Measurements from ENCODE around the gene ITGA11. TPM values are rescaled to one million over a fixed set of nuclear protein-coding genes. Genes with fewer than 3 reads are reported as not detected.
A peak's percentile ranks its signal among the peaks of the same experiment; 100 is the strongest.

The ITGA11 gene
- polyA plus RNA-seq, 1 of the 3 experiments (the other 2 are of a cell fraction) = 0.49 TPM

- no peak; a peak in 2 of 4 replicates for TF ChIP-seq EP300 (IDR thresholded peaks at IDR 0.05; ENCODE audit: borderline replicate concordance in 1 of 2, low read depth in 1 of 2, low read length in 1 of 2)
- TF ChIP-seq SMC3 (IDR thresholded peaks at IDR 0.05; ENCODE audit: low read depth, low read length) = no peak
- no peak for TF ChIP-seq GABPA (IDR thresholded peaks at IDR 0.05; ENCODE audit: low read depth)
- no peak for TF ChIP-seq SIN3A (IDR thresholded peaks at IDR 0.05; ENCODE audit: borderline replicate concordance, low read depth, low read length)
- TF ChIP-seq RAD21 (IDR thresholded peaks at IDR 0.05; ENCODE audit: low read length) = no peak
These were observed 159.2 kb downstream of the ITGA11 start (continued) for GRCh38 chr15:68272721-68273271.

- no peak overlapping the region; a peak in 2 of 4 replicates for H3K4me3 ChIP-seq (ENCODE audit: low read depth in 2 of 2, low read length in 1 of 2)
These were observed 160.0 kb downstream of the ITGA11 start for GRCh38 chr15:68271854-68272471.

More at GRCh38 chr15:68271854-68272471, 160.0 kb downstream of the ITGA11 start:
- TF ChIP-seq FOSL2 (IDR thresholded peaks at IDR 0.05; ENCODE audit: borderline replicate concordance, low read depth) (peak; percentile 56; the same call in 1 of the 2 replicates), PBX3 (IDR thresholded peaks at IDR 0.05) (peak; percentile 28), REST (IDR thresholded peaks at IDR 0.05; ENCODE audit: low read depth, low read length) (peak; percentile 30; the same call in 1 of the 2 replicates), MAX (IDR thresholded peaks at IDR 0.05; ENCODE audit: low read depth) (peak; percentile 79), MXI1 (IDR thresholded peaks at IDR 0.05; ENCODE audit: low read depth, low read length) (no peak), ELF1 (IDR thresholded peaks at IDR 0.05) (no peak), CTCF (IDR thresholded peaks at IDR 0.05) (no peak), RXRA (IDR thresholded peaks at IDR 0.05; ENCODE audit: borderline replicate concordance, low read depth) (0 out of 2 replicates have a peak, but pooled peaks have one; percentile 5), IRF3 (IDR thresholded peaks at IDR 0.05; ENCODE audit: low read depth, low read length) (no peak), JUND (IDR thresholded peaks at IDR 0.05) (peak; percentile 59; the same call in 1 of the 2 replicates), EZH2phosphoT487 (IDR thresholded peaks at IDR 0.05; ENCODE audit: borderline replicate concordance, low read depth) (no peak), USF1 (IDR thresholded peaks at IDR 0.05; ENCODE audit: borderline replicate concordance, low read depth) (0 out of 2 replicates have a peak, but pooled peaks have one; percentile 5), RAD21 (IDR thresholded peaks at IDR 0.05; ENCODE audit: low read length) (no peak), TCF12 (IDR thresholded peaks at IDR 0.05) (peak; percentile 38; the same call in 1 of the 2 replicates), GABPA (IDR thresholded peaks at IDR 0.05; ENCODE audit: low read depth) (no peak), YY1 (IDR thresholded peaks at IDR 0.05; ENCODE audit: low read depth) (peak; percentile 56; the same call in 1 of the 2 replicates)
- Histone ChIP-seq H2AFZ (ENCODE audit: low read depth) (peak overlapping the region; percentile 69), H3K9me2 (no peaks in the 10 kb centered on the region), H3K9ac (peak overlapping the region; percentile 55), H3K9me3 (no peaks in the 10 kb centered on the region), H4K20me1 (ENCODE audit: insufficient read depth) (no peaks in the 10 kb centered on the region), H3K4me1 (ENCODE audit: control insufficient read depth in 1 of 2, insufficient read depth in 2 of 2, low read depth in 1 of 2, low read length in 1 of 2) (peaks cover 17 to 18% of the 10 kb centered on the region in 2 experiments), H3K4me2 (peak overlapping the region; percentile 57), H3K79me2 (ENCODE audit: insufficient read depth) (peaks cover 28% of the 10 kb centered on the region), H3F3A (replicated peaks; ENCODE audit: insufficient read depth) (peaks cover 40% of the 10 kb centered on the region), H3K27me3 (ENCODE audit: insufficient read depth) (no peaks in the 10 kb centered on the region), H3K27ac (ENCODE audit: low read depth in 2 of 2, low read length in 1 of 2) (peak overlapping the region; percentile 77 to 90), H3K36me3 (replicated peaks in 1 of 2; ENCODE audit: control insufficient read depth in 1 of 2, insufficient read depth in 2 of 2, low read length in 1 of 2) (no peaks in the 10 kb centered on the region)
- CTCF ChIA-PET = interaction anchor here (1.5 to 3.6 kb wide), 3 partner anchors 10 to 35 kb away, joined by 3 to 12 read pairs (median 9); no protein-coding TSS in a partner anchor
- 7% methylated on average over 11 of the region's 11 CpGs for WGBS (ENCODE audit: low lambda C conversion rate)
- POLR2A ChIA-PET = no interaction called here
- peak; percentile 51 for DNase-seq

Data from SK-N-SH (cell line).